Esophagus muscularis mucosa (tissue), 4 donors: ENCODE data around the gene GRID1.

Experiments used
- EP300 ChIP-seq: sonication (generic); formaldehyde crosslinking; IDR thresholded peaks from one replicate; pipeline ENCODE4 v1.6.1; 2017; ENCODE audit warnings: antibody characterized with exemption
- POLR2A ChIP-seq: fragments of 450-650 bp; IDR thresholded peaks from one replicate; pipeline ENCODE4 v1.6.1; 2017; ENCODE audit warnings: antibody characterized with exemption, moderate library complexity, mild to moderate bottlenecking, low read depth
- POLR2AphosphoS5 ChIP-seq, 2 donors: sonication (generic); formaldehyde crosslinking; IDR thresholded peaks; one replicate each; pipeline ENCODE4 v1.6.1; 2017; ENCODE audit warnings: antibody characterized with exemption in 2 of 2
- TF ChIP-seq, protein P1 (sequence below), 3 experiments: fragments of 200-600 bp in 2 of 3; fragments of 450-650 bp in 1 of 3; sonication (generic) in 2 of 3; IDR thresholded peaks; one replicate each; pipeline ENCODE4 v1.5.1; 2017 to 2019; ENCODE audit warnings: antibody characterized with exemption in 3 of 3, mild to moderate bottlenecking in 2 of 3, moderate library complexity in 1 of 3

- TF ChIP-seq, protein P1, sequence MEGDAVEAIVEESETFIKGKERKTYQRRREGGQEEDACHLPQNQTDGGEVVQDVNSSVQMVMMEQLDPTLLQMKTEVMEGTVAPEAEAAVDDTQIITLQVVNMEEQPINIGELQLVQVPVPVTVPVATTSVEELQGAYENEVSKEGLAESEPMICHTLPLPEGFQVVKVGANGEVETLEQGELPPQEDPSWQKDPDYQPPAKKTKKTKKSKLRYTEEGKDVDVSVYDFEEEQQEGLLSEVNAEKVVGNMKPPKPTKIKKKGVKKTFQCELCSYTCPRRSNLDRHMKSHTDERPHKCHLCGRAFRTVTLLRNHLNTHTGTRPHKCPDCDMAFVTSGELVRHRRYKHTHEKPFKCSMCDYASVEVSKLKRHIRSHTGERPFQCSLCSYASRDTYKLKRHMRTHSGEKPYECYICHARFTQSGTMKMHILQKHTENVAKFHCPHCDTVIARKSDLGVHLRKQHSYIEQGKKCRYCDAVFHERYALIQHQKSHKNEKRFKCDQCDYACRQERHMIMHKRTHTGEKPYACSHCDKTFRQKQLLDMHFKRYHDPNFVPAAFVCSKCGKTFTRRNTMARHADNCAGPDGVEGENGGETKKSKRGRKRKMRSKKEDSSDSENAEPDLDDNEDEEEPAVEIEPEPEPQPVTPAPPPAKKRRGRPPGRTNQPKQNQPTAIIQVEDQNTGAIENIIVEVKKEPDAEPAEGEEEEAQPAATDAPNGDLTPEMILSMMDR (IDR thresholded peaks at IDR 0.05) = no peak
- TF ChIP-seq POLR2A (no peak), EP300 (no peak), POLR2AphosphoS5 (IDR thresholded peaks at IDR 0.05) (no peak)
These were observed 66.1 kb downstream of the GRID1 start for GRCh38 chr10:86300399-86300925.
